ENCODE data around the gene NME2. TPM values are rescaled to one million over a fixed set of nuclear protein-coding genes. Genes with fewer than 3 reads are reported as not detected.
A peak's percentile ranks its signal among the peaks of the same experiment; 100 is the strongest.
"Not testable (repeated sequence)": the region's sequence is repeated elsewhere in the genome, so short reads cannot be mapped to it uniquely, and the experiment has no call there.

NME2 gene
- total RNA-seq, 1 donor from 2014 or later, result 318 TPM

DNA sequence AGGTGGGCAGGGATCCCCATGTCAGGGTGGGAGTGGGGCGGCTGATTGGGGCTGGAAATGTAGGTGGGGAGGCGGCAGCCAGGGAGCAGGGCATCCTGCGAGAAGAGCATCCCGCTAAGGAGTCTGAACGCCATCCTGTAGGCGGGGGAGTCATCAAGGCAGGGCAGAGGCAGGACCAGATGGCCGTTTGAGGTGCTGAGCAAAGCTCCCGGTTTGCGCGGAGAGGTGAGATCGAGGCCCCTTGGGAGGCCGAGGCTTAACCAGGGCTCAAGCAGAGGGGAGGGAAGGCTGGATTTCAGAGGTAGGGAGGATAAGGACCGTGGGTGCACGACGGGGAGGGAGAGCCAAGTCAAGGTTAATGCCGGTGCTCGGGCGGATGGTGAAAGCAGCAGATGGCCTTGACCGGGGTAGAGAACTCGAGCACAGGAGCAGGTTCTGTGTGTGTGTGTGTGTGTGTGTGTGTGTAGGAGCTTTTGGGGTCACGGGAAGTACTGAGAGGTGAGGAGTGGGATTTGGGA lies 472 bp upstream of the NME2 start:
- Mint-ChIP-seq H3K27ac (peak overlapping the region; percentile 92), H3K36me3 (ENCODE audit: insufficient read depth) (peaks cover 18% of the 10 kb centered on the region), H3K4me3 (ENCODE audit: low read depth) (peak overlapping the region; percentile 94), H3K9me3 (ENCODE audit: low read depth) (no peaks in the 10 kb centered on the region), H3K27me3 (no peaks in the 10 kb centered on the region), H3K4me1 (ENCODE audit: low read depth) (peaks cover 13% of the 10 kb centered on the region)
- DNase-seq (ENCODE audit: low spot score, unreplicated experiment), result peak; percentile 12
- TF ChIP-seq, protein P1, sequence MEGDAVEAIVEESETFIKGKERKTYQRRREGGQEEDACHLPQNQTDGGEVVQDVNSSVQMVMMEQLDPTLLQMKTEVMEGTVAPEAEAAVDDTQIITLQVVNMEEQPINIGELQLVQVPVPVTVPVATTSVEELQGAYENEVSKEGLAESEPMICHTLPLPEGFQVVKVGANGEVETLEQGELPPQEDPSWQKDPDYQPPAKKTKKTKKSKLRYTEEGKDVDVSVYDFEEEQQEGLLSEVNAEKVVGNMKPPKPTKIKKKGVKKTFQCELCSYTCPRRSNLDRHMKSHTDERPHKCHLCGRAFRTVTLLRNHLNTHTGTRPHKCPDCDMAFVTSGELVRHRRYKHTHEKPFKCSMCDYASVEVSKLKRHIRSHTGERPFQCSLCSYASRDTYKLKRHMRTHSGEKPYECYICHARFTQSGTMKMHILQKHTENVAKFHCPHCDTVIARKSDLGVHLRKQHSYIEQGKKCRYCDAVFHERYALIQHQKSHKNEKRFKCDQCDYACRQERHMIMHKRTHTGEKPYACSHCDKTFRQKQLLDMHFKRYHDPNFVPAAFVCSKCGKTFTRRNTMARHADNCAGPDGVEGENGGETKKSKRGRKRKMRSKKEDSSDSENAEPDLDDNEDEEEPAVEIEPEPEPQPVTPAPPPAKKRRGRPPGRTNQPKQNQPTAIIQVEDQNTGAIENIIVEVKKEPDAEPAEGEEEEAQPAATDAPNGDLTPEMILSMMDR (IDR thresholded peaks at IDR 0.05; ENCODE audit: unreplicated experiment), result no peak

DNA sequence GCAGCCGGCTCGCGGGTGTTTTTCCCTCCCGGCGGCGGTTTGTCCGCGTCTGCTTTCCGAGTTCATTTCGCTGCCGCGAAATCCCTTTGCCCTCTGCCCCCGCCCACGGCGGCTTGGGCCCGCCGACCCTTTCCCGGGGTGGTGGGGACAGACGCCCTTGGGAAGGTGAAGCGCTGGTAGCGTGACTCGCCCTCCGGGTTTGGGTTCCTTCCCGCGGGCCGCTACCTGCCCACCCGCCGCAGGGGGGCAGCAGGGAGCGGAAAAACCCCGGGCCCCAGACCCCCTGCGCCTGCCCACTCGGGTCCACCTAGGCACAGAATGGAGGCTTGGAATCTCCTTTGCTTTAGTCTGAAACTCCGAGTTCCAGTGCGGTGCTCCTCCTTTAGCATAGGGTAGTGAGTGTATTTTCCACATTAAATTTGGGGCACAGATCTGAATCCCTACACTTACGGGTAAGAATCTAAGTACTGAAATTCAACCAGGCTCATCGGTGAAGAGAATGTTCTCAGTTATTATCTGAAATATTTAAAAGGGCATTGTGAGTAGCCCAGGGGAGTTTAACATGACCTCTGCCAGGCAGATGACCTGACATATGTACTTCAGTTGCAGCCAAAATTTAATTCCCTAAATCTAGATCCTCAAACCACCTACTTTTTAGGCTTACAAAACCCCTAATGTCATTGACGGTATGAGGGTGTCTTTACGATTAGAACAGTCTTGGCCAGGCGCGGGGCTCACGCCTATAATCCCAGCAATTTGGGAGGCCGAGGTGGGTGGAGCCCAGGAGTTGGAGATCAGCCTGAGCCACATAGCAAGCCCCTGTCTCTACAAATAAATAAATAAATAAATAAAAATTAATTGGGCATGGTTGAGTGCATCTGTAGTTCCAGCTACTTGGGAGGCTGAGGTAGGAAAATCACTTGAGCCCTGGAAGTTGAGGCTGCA lies 1.0 kb downstream of the NME2 start:
- Mint-ChIP-seq H3K9me3 (ENCODE audit: low read depth) (no peaks in the 10 kb centered on the region), H3K4me1 (ENCODE audit: low read depth) (peaks cover 13% of the 10 kb centered on the region), H3K27me3 (no peaks in the 10 kb centered on the region), H3K36me3 (ENCODE audit: insufficient read depth) (peaks cover 18% of the 10 kb centered on the region), H3K27ac (peak overlapping the region; percentile 65), H3K4me3 (ENCODE audit: low read depth) (peak overlapping the region; percentile 81)
- TF ChIP-seq, protein P1 (IDR thresholded peaks at IDR 0.05; ENCODE audit: unreplicated experiment), result peak; percentile 84
- peak; percentile 66 for DNase-seq (ENCODE audit: low spot score, unreplicated experiment)

DNA sequence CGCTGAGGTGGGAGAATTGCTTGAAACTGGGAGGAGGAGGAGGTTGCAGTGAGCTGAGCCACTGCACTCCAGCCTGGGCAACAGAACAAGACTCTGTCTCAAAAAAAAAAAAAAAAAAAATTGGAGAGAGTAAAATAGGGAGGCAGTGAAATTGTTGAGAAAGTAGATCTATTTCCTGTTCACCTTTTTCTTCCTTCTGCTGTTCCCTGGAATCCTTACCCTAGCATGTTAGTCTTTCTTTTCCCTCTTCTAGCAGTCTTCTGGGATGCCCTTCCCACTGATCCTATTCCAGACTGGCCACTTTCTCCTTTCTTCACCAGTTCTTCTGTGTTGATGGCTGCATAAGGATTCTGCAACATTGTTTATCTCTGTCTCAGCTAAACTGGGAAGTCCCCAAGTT lies 3.1 kb downstream of the NME2 start:
- H3K36me3 Mint-ChIP-seq (ENCODE audit: insufficient read depth), result peaks cover 18% of the 10 kb centered on the region
- DNase-seq (ENCODE audit: low spot score, unreplicated experiment), result no peak
- no peak overlapping the region for H3K27ac Mint-ChIP-seq

DNA sequence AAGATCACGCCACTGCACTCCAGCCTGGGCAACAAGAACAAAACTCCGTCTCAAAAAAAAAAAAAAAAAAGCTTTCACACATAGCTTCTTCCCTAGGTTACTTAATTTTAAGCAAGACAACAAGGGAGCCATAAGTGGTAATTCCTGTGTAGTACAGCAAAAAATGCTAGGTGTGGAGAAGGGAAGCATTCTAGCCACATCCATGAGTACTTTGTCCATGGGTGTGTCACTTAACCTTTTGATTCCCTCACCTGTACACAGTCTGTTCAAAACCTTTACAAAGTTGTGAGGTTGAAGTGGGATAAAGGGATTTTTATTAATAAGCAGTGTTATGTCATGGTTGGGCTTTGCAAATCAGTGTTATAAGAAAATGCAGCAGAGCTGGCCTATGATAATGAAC lies 4.5 kb downstream of the NME2 start:
- Mint-ChIP-seq H3K4me3 (ENCODE audit: low read depth) (no peak overlapping the region), H3K9me3 (ENCODE audit: low read depth) (no peaks in the 10 kb centered on the region), H3K27me3 (no peaks in the 10 kb centered on the region), H3K4me1 (ENCODE audit: low read depth) (peaks cover 6% of the 10 kb centered on the region), H3K27ac (no peak overlapping the region), H3K36me3 (ENCODE audit: insufficient read depth) (peaks cover 18% of the 10 kb centered on the region)
- no peak for DNase-seq (ENCODE audit: low spot score, unreplicated experiment)
- TF ChIP-seq, protein P1 (IDR thresholded peaks at IDR 0.05; ENCODE audit: unreplicated experiment), result no peak

More for the DNA sequence above, 3.1 kb downstream of the NME2 start:
- Mint-ChIP-seq H3K9me3 (ENCODE audit: low read depth) (no peaks in the 10 kb centered on the region), H3K4me1 (ENCODE audit: low read depth) (peaks cover 13% of the 10 kb centered on the region), H3K27me3 (no peaks in the 10 kb centered on the region), H3K4me3 (ENCODE audit: low read depth) (no peak overlapping the region)
- TF ChIP-seq, protein P1 (IDR thresholded peaks at IDR 0.05; ENCODE audit: unreplicated experiment), result no peak

DNA sequence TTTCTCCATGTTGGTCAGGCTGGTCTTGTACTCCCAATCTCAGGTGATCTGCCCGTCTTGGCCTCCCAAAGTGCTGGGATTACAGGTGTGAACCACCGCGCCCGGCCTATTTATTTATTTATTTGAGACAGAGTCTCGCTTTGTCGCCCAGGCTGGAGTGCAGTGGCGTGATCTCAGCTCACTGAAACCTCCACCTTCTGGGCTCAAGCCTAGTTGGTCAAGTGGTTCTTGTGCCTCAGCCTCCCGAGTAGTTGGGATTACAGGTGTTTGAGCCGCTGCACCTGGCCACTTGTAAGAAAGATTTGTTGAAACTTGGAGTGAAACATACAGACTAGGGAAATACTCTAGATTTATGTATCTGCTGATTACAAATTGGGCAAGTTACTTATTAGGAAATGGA lies 5.8 kb downstream of the NME2 start:
- not testable (repeated sequence) for DNase-seq (ENCODE audit: low spot score, unreplicated experiment); H3K4me1 Mint-ChIP-seq (ENCODE audit: low read depth); H3K27me3 Mint-ChIP-seq; H3K27ac Mint-ChIP-seq; H3K4me3 Mint-ChIP-seq (ENCODE audit: low read depth); H3K9me3 Mint-ChIP-seq (ENCODE audit: low read depth)
- peaks cover 18% of the 10 kb centered on the region for H3K36me3 Mint-ChIP-seq (ENCODE audit: insufficient read depth)
